HTR-8/SVneo (cell line): Measurements from ENCODE around the gene TMEM151B.

Source experiments
- DNase-seq: peaks from one replicate; pipeline ENCODE4 v3.0.0; 2011; ENCODE audit warnings: low spot score, mixed read lengths; ENCODE audit not compliant: insufficient read length
- FAIRE-seq: peaks from 2 replicates; lab custom pipeline; 2011; peaks lifted over from hg19 to GRCh38; lab: Jason Lieb, UNC

TMEM151B gene

GRCh38 chr6:44262467-44263353, 7.5 kb upstream of the TMEM151B start:
- FAIRE-seq = no peak
- DNase-seq = no peak

GRCh38 chr6:44263354-44264100, 6.7 kb upstream of the TMEM151B start:
- no peak for DNase-seq
- FAIRE-seq = no peak

- no peak for DNase-seq
- FAIRE-seq = no peak
These were observed 5.9 kb upstream of the TMEM151B start for GRCh38 chr6:44264154-44265006.

DNA sequence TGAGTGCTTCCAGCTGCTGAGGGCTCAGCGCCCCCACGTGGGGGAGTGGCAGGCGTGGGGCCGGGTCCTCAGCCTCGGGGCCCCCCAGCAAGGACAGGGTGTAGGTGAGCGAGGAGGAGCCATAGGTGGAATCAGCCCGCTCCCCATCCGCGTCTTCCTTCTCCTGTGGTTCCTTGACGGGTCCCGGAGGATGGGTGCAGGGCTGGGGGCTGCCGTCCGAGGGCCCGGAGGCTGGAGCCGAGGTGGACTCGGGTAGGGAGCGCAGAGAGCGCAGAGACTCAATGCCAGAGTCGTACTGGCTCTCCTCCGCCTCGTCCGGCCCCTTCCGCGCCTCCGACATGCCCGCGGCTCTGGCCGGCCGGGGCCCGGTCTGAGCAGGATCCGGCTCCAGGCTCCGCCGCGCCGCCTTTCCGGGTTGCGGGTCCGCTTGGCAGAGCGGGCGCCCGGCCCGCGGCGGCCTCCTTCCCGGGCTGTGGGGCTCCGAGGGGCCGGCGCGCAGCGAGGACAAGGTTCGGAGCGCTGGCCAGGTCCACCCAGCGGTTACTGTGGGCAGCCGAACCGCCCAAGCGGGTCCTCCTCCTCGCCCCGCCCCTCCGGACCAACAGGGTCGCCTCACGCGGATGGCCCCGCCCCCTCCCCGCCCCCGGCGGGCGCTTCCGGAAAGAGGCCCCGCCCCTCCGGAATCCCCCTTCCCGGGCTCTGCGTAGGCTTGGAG, 5.1 kb upstream of the TMEM151B start, which contains the start of gene NFKBIE:
TSS of gene NFKBIE (minus strand) at position 545 of the 715 bp plus-strand sequence. CDS start at position 340, 205 bp downstream.
- DNase-seq = peak; percentile 93
- peak; percentile 46 for FAIRE-seq

- DNase-seq (no peak), FAIRE-seq (no peak)
These were observed 4.5 kb upstream of the TMEM151B start for GRCh38 chr6:44265722-44266233.

GRCh38 chr6:44266347-44266746, 3.9 kb upstream of the TMEM151B start:
- no peak for DNase-seq
- FAIRE-seq = no peak

- no peak for DNase-seq
- no peak for FAIRE-seq
These were observed 3.0 kb upstream of the TMEM151B start for GRCh38 chr6:44267252-44267651.

DNA sequence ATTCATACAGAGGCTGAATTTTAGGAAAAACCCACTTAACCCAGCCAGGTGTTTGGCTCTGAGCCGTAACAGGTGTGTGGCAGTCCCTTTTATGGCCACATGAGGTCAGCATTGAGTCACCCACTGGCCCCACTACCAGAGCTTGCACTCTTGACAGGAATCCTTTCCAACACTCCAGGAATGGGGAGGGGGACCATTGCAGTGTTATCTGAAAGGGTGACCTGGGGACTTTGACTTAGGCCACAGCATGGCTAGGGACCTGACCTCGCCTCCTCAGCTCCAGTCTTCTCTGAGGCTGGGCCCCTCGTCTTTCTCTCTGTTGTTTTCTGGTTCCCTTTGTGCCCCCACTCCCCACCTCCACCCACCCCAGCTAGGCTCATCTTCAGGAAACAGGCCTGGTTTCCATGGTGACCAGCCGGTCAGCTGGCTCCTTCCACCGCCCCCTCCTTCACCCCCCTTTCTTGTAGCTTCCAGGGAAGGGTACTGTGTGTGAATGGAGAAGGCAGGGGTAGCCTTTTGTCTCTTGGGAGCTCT, 2.1 kb upstream of the TMEM151B start:
- DNase-seq (peak; percentile 75), FAIRE-seq (no peak)

- FAIRE-seq = no peak
- no peak for DNase-seq
These were observed 901 bp upstream of the TMEM151B start for GRCh38 chr6:44269178-44269920.

DNA sequence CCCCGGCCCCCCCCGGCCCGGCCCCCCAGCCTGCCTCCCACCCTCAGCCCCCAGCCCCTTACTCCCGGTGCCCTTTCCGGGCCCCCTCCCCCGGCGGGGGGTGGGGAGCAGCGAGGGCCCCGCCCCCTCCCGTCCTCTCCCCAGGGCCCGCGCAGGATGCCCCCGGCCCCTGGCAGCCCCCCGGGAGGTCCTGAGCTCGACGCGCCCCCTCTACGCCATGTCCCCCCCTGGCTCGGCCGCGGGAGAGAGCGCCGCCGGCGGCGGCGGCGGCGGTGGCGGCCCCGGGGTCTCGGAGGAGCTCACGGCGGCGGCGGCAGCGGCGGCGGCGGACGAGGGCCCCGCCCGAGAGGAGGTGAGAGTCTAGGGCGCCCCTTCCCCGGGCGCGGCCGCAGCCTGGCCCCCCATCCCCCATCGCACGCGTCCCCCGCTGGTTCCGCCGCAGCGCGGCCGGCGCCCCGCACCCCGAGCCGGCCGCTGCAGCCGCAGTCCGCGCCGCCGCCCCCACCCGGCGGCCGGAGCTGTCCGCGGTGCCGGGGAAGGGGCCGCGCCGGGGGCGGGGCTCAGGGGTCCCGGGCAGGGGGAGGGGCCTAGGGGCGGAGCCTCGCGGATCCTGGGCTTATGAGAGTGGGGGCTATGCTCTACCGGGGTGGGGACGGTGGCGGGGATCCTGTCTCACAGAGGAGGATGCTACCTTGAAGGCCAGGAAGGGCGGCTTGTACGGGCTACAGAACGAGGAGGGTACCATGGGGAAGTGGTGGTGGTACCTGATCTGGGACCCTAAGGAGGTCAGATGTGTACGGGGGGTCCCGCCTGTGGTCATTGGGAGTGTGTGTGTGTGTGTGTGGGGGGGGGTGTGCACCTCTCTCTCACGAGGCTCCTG, 516 bp downstream of the TMEM151B start:
- DNase-seq (no peak), FAIRE-seq (no peak)

- FAIRE-seq = no peak
These were observed 1.1 kb downstream of the TMEM151B start for GRCh38 chr6:44271406-44271723.

GRCh38 chr6:44271914-44272313, 1.7 kb downstream of the TMEM151B start:
- FAIRE-seq (no peak), DNase-seq (no peak)

More at GRCh38 chr6:44271406-44271723, 1.1 kb downstream of the TMEM151B start:
- no peak for DNase-seq

DNA sequence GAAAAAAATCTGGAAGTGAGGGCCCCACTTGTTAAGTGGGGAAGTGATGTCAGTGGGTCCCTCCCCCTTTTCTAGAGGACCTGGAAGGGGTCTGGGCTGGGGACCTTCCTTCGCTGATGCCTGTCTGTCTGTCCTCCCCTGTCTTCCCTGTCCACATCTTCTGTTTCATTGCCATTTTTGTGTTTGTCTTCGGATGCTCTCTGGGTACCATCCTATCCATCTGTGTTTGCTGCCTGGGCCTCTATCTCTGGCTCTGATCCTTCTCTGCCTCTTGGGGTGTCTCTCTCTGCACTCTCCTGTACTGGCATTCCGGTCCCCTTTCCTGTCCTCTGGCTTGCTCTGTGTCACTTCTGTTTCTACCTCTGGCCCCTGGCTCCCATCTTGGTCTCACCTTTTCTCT, 2.3 kb downstream of the TMEM151B start:
- no peak for DNase-seq
- FAIRE-seq = no peak

GRCh38 chr6:44272999-44273566, 2.8 kb downstream of the TMEM151B start:
- DNase-seq (no peak), FAIRE-seq (peak; percentile 52)

GRCh38 chr6:44273617-44274016, 3.4 kb downstream of the TMEM151B start:
- DNase-seq (no peak), FAIRE-seq (no peak)

GRCh38 chr6:44275271-44275748, 5.1 kb downstream of the TMEM151B start:
- FAIRE-seq (no peak), DNase-seq (no peak)
